CD4-positive, alpha-beta T cell (primary cell): Measurements from ENCODE around the gene GADD45G. TPM values are rescaled to one million over a fixed set of nuclear protein-coding genes. Genes with fewer than 3 reads are reported as not detected.

Source experiments
- ATAC-seq: fragments of 200-7000 bp; cut with Tn5 transposase; one replicate; pipeline ENCODE4 v1.10.0; 2022; ENCODE audit warnings: mild to moderate bottlenecking; ENCODE audit not compliant: poor library complexity
- CTCF ChIA-PET: fragments of 350-600 bp; sonication (Branson Sonifier 250); formaldehyde crosslinking; loops from one replicate; lab custom pipeline; 2021; ENCODE audit warnings: antibody characterized with exemption, inconsistent platforms; lab: Charles Lee
- POLR2A ChIA-PET: fragments of 350-600 bp; sonication (Branson Sonifier 250); formaldehyde crosslinking; loops from one replicate; lab custom pipeline; 2021; ENCODE audit warnings: antibody characterized with exemption, inconsistent platforms; lab: Charles Lee
- DNase-seq, 14 experiments: peaks; one replicate each; pipeline ENCODE4 v3.0.0-alpha.2; 2013 to 2020; ENCODE audit warnings: mixed read lengths in 2 of 14
- H3K27ac ChIP-seq, 2 donors: one replicate each; pipeline versions ENCODE4 v1.5.1 to v1.7.0; 2013; ENCODE audit warnings: low read length in 2 of 2, low read depth in 1 of 2, mild to moderate bottlenecking in 1 of 2
- H3K27me3 ChIP-seq, 2 experiments: 1 replicate in 1 of 2; 2 replicates in 1 of 2; pipeline versions ENCODE4 v1.6.1 to v1.7.0; 2013; ENCODE audit warnings: low read length in 2 of 2, control low read depth in 1 of 2, mild to moderate bottlenecking in 1 of 2, moderate library complexity in 1 of 2; ENCODE audit not compliant: insufficient read depth in 2 of 2, control insufficient read depth in 1 of 2
- H3K36me3 ChIP-seq: one replicate; pipeline ENCODE4 v1.6.1; 2013; ENCODE audit warnings: low read length, control low read depth; ENCODE audit not compliant: insufficient read depth
- H3K4me1 ChIP-seq: one replicate; pipeline ENCODE4 v1.6.1; 2013; ENCODE audit warnings: low read length, control low read depth; ENCODE audit not compliant: insufficient read depth
- H3K4me3 ChIP-seq: one replicate; pipeline ENCODE4 v1.5.1; 2013; ENCODE audit warnings: mild to moderate bottlenecking, low read length, moderate library complexity
- H3K9me3 ChIP-seq, 2 experiments: 1 replicate in 1 of 2; 2 replicates in 1 of 2; pipeline versions ENCODE4 v1.6.1 to v1.7.0; 2013; ENCODE audit warnings: low read length in 2 of 2, mild to moderate bottlenecking in 2 of 2, control low read depth in 1 of 2, moderate library complexity in 1 of 2; ENCODE audit not compliant: control insufficient read depth in 1 of 2, insufficient read depth in 1 of 2
- H3K27ac Mint-ChIP-seq: one replicate; pipeline ENCODE4 v1.8.0; 2020; ENCODE audit warnings: mixed read lengths
- H3K27me3 Mint-ChIP-seq: one replicate; pipeline ENCODE4 v1.8.0; 2021; ENCODE audit warnings: mixed read lengths
- H3K36me3 Mint-ChIP-seq: one replicate; pipeline ENCODE4 v1.8.0; 2021; ENCODE audit warnings: low read depth, mixed read lengths
- H3K4me1 Mint-ChIP-seq: one replicate; pipeline ENCODE4 v1.8.0; 2021; ENCODE audit warnings: low read depth, mixed read lengths
- H3K4me3 Mint-ChIP-seq: one replicate; pipeline ENCODE4 v1.8.0; 2020; ENCODE audit warnings: mild to moderate bottlenecking, mixed read lengths
- H3K9me3 Mint-ChIP-seq: one replicate; pipeline ENCODE4 v1.8.0; 2020; ENCODE audit warnings: mixed read lengths
- CTCF ChIP-seq: fragments of 200-600 bp; IDR thresholded peaks from one replicate; pipeline ENCODE4 v1.8.0; 2022; ENCODE audit warnings: antibody characterized with exemption, mild to moderate bottlenecking
- intact Hi-C, 2 experiments: fragments of 100-400 bp; cut with DNase I in 1 of 2; cut with micrococcal nuclease in 1 of 2; formaldehyde crosslinking; loops; one replicate each; pipeline versions ENCODE4 v1.15.1 to v1.9.0; 2023 to 2025; cut with DNase I, micrococcal nuclease
- total RNA-seq, 174 experiments: library from RNA in 2 of 174; stranded (reverse) in 2 of 174; gene quantifications; one replicate each; pipeline ENCODE4 v1.2.3 and lab custom pipeline; 2021 to 2026

The GADD45G gene
- total RNA-seq, 2 experiments from 2014 or later, result 15.6 to 16.1 TPM

DNA sequence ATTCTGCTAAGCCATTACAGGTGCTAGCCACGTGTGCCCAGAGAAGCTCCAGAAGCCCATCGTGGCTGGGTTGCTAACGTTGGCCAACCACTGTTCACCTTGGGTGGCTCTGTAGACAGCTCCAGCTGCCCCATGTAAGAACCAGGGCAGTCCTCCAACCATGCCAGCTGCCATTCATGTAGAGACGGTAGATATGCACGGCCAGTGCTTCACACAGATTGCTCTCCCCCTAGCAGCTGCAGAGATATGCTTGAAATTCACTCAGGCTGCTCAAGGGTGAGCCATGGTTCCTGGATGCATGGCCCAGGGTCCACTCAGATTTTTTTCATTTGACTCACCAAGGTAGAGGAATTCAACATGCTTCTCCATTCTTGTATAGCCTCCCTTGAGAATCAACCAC is 31.0 kb downstream of the GADD45G start:
- Histone ChIP-seq H3K4me3 (no peak overlapping the region), H3K36me3 (no peaks in the 10 kb centered on the region), H3K27ac (no peak overlapping the region), H3K9me3 (no peaks in the 10 kb centered on the region), H3K27me3 (peaks cover 0 to 3% of the 10 kb centered on the region in 2 experiments), H3K4me1 (no peaks in the 10 kb centered on the region)
- no peak overlapping the region for H3K27ac Mint-ChIP-seq
- no peak overlapping the region for H3K4me3 Mint-ChIP-seq
- no peak for TF ChIP-seq CTCF
- ATAC-seq, result no peak
- ChIA-PET POLR2A (no interaction called here), CTCF (no interaction called here)
- H3K27me3 Mint-ChIP-seq, result no peaks in the 10 kb centered on the region
- H3K9me3 Mint-ChIP-seq, result no peaks in the 10 kb centered on the region
- no peaks in the 10 kb centered on the region for H3K4me1 Mint-ChIP-seq
- no peaks in the 10 kb centered on the region for H3K36me3 Mint-ChIP-seq
- intact Hi-C loops, result no loop called here
- DNase-seq, result no peak

- ATAC-seq (no peak), DNase-seq (no peak)
- no peak overlapping the region for H3K27ac Mint-ChIP-seq
- no peaks in the 10 kb centered on the region for H3K4me1 ChIP-seq
- H3K4me3 Mint-ChIP-seq, result no peak overlapping the region
- no peaks in the 10 kb centered on the region for H3K27me3 Mint-ChIP-seq
- no peaks in the 10 kb centered on the region for H3K9me3 ChIP-seq
- H3K27ac ChIP-seq, result no peak overlapping the region
- H3K27me3 ChIP-seq, result peaks cover 0 to 3% of the 10 kb centered on the region in 2 experiments
- no peaks in the 10 kb centered on the region for H3K36me3 ChIP-seq
- ChIA-PET CTCF (no interaction called here), POLR2A (no interaction called here)
- no peak for TF ChIP-seq CTCF
- H3K4me1 Mint-ChIP-seq, result no peaks in the 10 kb centered on the region
- no peaks in the 10 kb centered on the region for H3K9me3 Mint-ChIP-seq
- intact Hi-C loops, result no loop called here
- no peaks in the 10 kb centered on the region for H3K36me3 Mint-ChIP-seq
- no peak overlapping the region for H3K4me3 ChIP-seq
Measured at GRCh38 chr9:89637787-89638186, 33.0 kb downstream of the GADD45G start.

DNA sequence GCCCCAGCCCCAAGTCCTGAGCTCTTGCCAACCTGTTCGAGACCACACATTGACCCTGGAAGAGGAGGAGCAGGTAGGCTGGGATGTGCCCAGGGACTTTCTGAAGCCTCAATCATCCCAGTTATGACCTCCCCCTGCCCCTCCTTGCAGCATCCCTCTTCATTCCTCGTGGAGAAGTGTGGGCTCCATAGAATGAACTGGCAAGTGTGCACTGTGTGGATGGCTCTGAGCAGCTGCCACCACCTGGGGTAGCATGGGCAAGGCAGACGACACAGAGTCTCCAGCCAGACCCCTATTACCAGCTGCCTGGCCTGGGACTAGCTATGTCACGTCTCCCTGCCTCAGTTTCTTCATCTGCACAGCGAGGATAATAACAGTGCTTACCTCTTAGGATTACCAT is 33.5 kb downstream of the GADD45G start:
- H3K36me3 Mint-ChIP-seq, result no peaks in the 10 kb centered on the region
- Histone ChIP-seq H3K4me1 (no peaks in the 10 kb centered on the region), H3K27me3 (peaks cover 0 to 3% of the 10 kb centered on the region in 2 experiments), H3K9me3 (no peaks in the 10 kb centered on the region), H3K27ac (no peak overlapping the region), H3K4me3 (no peak overlapping the region), H3K36me3 (no peaks in the 10 kb centered on the region)
- no peak overlapping the region for H3K27ac Mint-ChIP-seq
- intact Hi-C loops, result no loop called here
- no peak for DNase-seq
- ATAC-seq, result no peak
- H3K9me3 Mint-ChIP-seq, result no peaks in the 10 kb centered on the region
- H3K4me3 Mint-ChIP-seq, result no peak overlapping the region
- H3K27me3 Mint-ChIP-seq, result no peaks in the 10 kb centered on the region
- no peak for TF ChIP-seq CTCF
- CTCF ChIA-PET, result no interaction called here
- POLR2A ChIA-PET, result no interaction called here
- H3K4me1 Mint-ChIP-seq, result no peaks in the 10 kb centered on the region
